GM12801 (cell line): ENCODE measurements around the gene PTPDC1.

ENCODE experiments used
- TF ChIP-seq, protein P1 (sequence below): IDR thresholded peaks from one replicate; pipeline ENCODE4 v1.5.1; 2011; ENCODE audit warnings: control low read depth; ENCODE audit not compliant: insufficient read length; ENCODE audit errors: extremely low read depth

The PTPDC1 gene, protein sequence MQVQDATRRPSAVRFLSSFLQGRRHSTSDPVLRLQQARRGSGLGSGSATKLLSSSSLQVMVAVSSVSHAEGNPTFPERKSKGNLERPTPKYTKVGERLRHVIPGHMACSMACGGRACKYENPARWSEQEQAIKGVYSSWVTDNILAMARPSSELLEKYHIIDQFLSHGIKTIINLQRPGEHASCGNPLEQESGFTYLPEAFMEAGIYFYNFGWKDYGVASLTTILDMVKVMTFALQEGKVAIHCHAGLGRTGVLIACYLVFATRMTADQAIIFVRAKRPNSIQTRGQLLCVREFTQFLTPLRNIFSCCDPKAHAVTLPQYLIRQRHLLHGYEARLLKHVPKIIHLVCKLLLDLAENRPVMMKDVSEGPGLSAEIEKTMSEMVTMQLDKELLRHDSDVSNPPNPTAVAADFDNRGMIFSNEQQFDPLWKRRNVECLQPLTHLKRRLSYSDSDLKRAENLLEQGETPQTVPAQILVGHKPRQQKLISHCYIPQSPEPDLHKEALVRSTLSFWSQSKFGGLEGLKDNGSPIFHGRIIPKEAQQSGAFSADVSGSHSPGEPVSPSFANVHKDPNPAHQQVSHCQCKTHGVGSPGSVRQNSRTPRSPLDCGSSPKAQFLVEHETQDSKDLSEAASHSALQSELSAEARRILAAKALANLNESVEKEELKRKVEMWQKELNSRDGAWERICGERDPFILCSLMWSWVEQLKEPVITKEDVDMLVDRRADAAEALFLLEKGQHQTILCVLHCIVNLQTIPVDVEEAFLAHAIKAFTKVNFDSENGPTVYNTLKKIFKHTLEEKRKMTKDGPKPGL

DNA sequence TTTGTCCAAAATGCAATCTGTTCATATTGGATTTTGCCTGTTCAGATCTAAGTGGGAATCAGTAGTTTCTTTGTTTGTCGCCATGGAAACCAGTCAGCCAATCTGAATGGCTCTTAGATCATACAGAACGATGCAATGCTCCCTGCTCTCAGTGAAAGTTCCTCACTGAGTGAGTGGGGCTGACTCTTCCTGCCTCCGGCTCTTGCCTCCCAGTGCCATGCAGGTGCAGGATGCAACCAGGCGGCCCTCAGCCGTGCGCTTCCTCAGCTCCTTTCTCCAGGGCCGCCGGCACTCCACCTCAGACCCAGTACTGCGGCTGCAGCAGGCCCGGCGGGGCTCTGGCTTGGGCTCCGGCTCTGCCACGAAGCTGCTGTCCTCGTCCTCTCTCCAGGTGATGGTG lies at the start of gene PTPDC1:
Gene PTPDC1, plus strand, starts transcription at position 151 of the 400 bp plus-strand sequence. Its CDS starts 67 bp downstream, at position 218.
- TF ChIP-seq, protein P1, sequence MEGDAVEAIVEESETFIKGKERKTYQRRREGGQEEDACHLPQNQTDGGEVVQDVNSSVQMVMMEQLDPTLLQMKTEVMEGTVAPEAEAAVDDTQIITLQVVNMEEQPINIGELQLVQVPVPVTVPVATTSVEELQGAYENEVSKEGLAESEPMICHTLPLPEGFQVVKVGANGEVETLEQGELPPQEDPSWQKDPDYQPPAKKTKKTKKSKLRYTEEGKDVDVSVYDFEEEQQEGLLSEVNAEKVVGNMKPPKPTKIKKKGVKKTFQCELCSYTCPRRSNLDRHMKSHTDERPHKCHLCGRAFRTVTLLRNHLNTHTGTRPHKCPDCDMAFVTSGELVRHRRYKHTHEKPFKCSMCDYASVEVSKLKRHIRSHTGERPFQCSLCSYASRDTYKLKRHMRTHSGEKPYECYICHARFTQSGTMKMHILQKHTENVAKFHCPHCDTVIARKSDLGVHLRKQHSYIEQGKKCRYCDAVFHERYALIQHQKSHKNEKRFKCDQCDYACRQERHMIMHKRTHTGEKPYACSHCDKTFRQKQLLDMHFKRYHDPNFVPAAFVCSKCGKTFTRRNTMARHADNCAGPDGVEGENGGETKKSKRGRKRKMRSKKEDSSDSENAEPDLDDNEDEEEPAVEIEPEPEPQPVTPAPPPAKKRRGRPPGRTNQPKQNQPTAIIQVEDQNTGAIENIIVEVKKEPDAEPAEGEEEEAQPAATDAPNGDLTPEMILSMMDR = no peak

DNA sequence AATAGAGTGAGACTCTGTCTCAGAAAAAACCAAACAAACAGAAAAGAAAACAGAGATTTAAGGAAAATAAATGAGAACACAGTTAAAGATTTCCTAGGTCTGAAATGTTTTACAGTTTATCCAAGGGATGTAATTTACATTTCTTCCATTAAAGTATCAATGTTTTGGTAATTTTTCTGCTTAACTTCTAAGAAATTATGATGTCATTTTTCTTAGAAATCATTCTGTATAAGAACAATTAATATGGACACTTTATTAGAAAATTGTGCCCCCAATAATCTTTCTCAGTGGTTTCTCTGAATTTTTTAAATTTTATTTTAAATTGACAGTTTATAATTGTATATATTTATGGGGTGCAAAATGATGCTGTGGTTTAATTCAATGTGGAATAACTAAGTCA lies 49.8 kb upstream of the PTPDC1 start:
- TF ChIP-seq, protein P1 = no peak

DNA sequence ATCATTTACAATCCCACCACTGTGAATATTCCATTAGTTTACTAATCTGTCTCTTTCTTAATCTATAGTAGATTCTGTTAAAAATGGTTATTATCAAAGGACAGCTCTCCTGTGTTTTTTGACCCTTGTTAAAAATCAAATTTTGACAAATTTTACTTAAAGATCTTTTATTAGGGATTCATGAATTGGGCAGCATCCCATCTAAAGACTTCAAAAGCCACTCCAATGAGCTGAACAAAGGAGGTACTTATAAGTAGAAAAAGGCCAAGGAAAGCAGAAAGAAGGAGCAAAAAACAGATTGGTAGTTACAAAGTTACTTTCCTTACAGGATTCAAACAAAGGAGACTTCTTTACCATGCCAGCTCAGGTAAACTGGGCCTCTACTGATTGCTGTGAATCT lies 44.5 kb upstream of the PTPDC1 start:
- TF ChIP-seq, protein P1 = no peak

DNA sequence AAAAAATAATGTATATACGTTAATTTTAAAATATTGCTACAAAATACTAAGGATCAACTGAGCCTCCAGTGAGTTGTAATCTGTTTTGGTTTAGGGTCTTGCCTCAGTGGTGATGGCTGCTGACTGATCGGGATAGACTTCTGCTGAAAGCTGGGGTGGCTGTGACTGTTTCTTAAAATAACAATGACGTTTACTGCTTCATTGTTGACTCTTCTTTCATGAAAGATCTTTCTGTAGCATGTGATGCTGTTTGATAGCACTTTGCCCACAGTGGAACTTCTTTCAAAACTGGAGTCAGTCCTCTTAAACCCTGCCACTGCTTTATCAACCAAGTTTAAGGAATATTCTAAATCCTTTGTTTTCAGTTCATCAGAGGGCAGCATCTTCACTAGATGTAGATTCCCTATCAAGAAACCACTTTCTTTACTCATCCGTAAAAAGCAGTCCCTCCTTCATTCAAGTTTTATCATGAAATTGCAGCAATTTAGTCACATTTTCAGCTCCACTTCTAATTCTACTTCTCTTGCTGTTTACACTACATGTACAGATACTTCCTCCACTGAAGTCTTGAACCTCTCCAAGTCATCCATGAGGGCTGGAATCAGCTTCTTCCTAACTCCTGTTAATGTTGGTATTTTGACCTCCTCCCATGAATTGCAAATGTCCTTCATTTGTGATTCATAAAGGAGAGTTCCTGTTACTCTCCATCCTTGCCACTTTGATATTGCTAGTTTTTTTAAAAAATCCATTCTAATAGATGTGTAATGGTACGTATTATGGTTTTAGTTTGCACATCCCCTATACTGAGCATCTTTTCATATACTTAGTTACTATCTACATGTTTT lies 41.5 kb upstream of the PTPDC1 start:
- TF ChIP-seq, protein P1 = no peak

DNA sequence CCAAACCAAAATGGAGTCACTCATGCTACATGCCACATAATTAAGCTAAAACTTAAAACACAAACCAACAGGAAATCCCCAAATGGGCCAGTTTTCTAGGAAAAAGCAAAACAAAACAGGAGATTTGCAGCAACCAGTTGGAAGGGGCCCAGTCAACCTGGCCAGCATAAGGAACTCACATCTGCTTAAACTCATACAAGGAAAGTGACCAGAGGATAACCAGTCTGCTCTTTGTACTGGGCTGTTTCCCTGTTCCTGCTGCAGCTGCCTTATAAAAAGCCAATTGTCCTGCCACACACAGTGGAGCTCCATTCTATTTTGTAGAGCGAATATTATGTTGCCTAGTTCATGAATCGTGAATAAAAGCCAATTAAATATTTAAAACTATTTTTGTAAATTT lies 29.5 kb upstream of the PTPDC1 start:
- TF ChIP-seq, protein P1 = no peak

DNA sequence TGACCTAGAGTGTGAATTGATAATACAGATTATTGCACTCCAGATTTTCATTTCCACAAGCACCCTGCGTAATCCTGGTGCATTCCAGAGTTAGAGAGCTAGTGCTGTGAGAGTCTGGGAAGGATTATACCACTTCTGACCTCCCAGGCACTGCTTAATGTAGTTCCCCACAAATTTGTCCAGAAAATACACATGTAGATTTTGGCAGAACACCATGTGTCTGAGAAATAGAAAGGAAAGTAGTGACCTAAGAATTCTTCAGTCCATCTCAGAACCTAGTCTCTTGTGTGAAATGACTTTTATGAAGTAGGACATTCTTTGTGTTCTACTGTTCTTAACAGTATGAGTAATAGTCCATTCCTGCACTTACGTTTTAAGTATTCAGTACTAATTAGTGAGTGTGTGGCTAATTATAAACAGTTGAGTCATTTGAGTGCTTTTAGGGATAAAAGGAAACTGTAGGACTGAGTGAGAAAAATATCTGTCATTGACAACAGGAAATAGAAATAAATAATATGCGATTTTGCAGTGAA lies 27.8 kb upstream of the PTPDC1 start:
- TF ChIP-seq, protein P1 = no peak

DNA sequence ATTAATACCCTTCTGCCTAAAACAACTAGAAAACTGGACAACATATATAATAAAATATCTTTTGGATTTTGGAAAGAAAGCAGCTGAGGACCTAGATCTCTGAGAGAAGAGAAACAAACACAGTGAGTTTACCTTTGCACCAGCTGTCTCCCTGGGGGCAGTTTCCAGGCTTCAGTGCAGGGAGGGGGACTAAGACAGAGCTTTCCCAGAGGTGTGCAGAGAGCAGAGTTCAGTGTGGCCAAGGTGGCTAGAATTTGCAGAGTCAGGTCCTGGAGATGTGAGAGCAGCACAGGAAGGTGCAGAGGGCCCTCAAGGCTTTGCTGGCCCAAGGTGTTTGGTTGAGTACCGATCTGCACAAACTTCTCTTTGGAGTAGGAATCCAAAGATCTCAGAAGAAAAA lies 26.3 kb upstream of the PTPDC1 start:
- TF ChIP-seq, protein P1 = no peak
